CD4-positive, alpha-beta T cell (primary cell): ENCODE measurements around the gene NRTN. TPM values are rescaled to one million over a fixed set of nuclear protein-coding genes. Genes with fewer than 3 reads are reported as not detected.
A peak's percentile ranks its signal among the peaks of the same experiment; 100 is the strongest.

Experiments
- ATAC-seq: fragments of 200-7000 bp; cut with Tn5 transposase; one replicate; pipeline ENCODE4 v1.10.0; 2022; ENCODE audit warnings: mild to moderate bottlenecking; ENCODE audit not compliant: poor library complexity
- CTCF ChIA-PET: fragments of 350-600 bp; sonication (Branson Sonifier 250); formaldehyde crosslinking; loops from one replicate; lab custom pipeline; 2021; ENCODE audit warnings: antibody characterized with exemption, inconsistent platforms; lab: Charles Lee
- POLR2A ChIA-PET: fragments of 350-600 bp; sonication (Branson Sonifier 250); formaldehyde crosslinking; loops from one replicate; lab custom pipeline; 2021; ENCODE audit warnings: antibody characterized with exemption, inconsistent platforms; lab: Charles Lee
- DNase-seq, 14 experiments: peaks; one replicate each; pipeline ENCODE4 v3.0.0-alpha.2; 2013 to 2020; ENCODE audit warnings: mixed read lengths in 2 of 14
- H3K27ac ChIP-seq, 2 donors: one replicate each; pipeline versions ENCODE4 v1.5.1 to v1.7.0; 2013; ENCODE audit warnings: low read length in 2 of 2, low read depth in 1 of 2, mild to moderate bottlenecking in 1 of 2
- H3K27me3 ChIP-seq, 2 experiments: 1 replicate in 1 of 2; 2 replicates in 1 of 2; pipeline versions ENCODE4 v1.6.1 to v1.7.0; 2013; ENCODE audit warnings: low read length in 2 of 2, control low read depth in 1 of 2, mild to moderate bottlenecking in 1 of 2, moderate library complexity in 1 of 2; ENCODE audit not compliant: insufficient read depth in 2 of 2, control insufficient read depth in 1 of 2
- H3K36me3 ChIP-seq: one replicate; pipeline ENCODE4 v1.6.1; 2013; ENCODE audit warnings: low read length, control low read depth; ENCODE audit not compliant: insufficient read depth
- H3K4me1 ChIP-seq: one replicate; pipeline ENCODE4 v1.6.1; 2013; ENCODE audit warnings: low read length, control low read depth; ENCODE audit not compliant: insufficient read depth
- H3K4me3 ChIP-seq: one replicate; pipeline ENCODE4 v1.5.1; 2013; ENCODE audit warnings: mild to moderate bottlenecking, low read length, moderate library complexity
- H3K9me3 ChIP-seq, 2 experiments: 1 replicate in 1 of 2; 2 replicates in 1 of 2; pipeline versions ENCODE4 v1.6.1 to v1.7.0; 2013; ENCODE audit warnings: low read length in 2 of 2, mild to moderate bottlenecking in 2 of 2, control low read depth in 1 of 2, moderate library complexity in 1 of 2; ENCODE audit not compliant: control insufficient read depth in 1 of 2, insufficient read depth in 1 of 2
- H3K27ac Mint-ChIP-seq: one replicate; pipeline ENCODE4 v1.8.0; 2020; ENCODE audit warnings: mixed read lengths
- H3K27me3 Mint-ChIP-seq: one replicate; pipeline ENCODE4 v1.8.0; 2021; ENCODE audit warnings: mixed read lengths
- H3K36me3 Mint-ChIP-seq: one replicate; pipeline ENCODE4 v1.8.0; 2021; ENCODE audit warnings: low read depth, mixed read lengths
- H3K4me1 Mint-ChIP-seq: one replicate; pipeline ENCODE4 v1.8.0; 2021; ENCODE audit warnings: low read depth, mixed read lengths
- H3K4me3 Mint-ChIP-seq: one replicate; pipeline ENCODE4 v1.8.0; 2020; ENCODE audit warnings: mild to moderate bottlenecking, mixed read lengths
- H3K9me3 Mint-ChIP-seq: one replicate; pipeline ENCODE4 v1.8.0; 2020; ENCODE audit warnings: mixed read lengths
- intact Hi-C, 2 experiments: fragments of 100-400 bp; cut with DNase I in 1 of 2; cut with micrococcal nuclease in 1 of 2; formaldehyde crosslinking; loops; one replicate each; pipeline versions ENCODE4 v1.15.1 to v1.9.0; 2023 to 2025; cut with DNase I, micrococcal nuclease
- total RNA-seq, 174 experiments: library from RNA in 2 of 174; stranded (reverse) in 2 of 174; gene quantifications; one replicate each; pipeline ENCODE4 v1.2.3 and lab custom pipeline; 2021 to 2026
- TF ChIP-seq, protein P1 (sequence below): fragments of 200-600 bp; IDR thresholded peaks from one replicate; pipeline ENCODE4 v1.8.0; 2022; ENCODE audit warnings: antibody characterized with exemption, mild to moderate bottlenecking

Gene NRTN
- total RNA-seq, 2 experiments from 2014 or later: 1.5 to 1.6 TPM

DNA sequence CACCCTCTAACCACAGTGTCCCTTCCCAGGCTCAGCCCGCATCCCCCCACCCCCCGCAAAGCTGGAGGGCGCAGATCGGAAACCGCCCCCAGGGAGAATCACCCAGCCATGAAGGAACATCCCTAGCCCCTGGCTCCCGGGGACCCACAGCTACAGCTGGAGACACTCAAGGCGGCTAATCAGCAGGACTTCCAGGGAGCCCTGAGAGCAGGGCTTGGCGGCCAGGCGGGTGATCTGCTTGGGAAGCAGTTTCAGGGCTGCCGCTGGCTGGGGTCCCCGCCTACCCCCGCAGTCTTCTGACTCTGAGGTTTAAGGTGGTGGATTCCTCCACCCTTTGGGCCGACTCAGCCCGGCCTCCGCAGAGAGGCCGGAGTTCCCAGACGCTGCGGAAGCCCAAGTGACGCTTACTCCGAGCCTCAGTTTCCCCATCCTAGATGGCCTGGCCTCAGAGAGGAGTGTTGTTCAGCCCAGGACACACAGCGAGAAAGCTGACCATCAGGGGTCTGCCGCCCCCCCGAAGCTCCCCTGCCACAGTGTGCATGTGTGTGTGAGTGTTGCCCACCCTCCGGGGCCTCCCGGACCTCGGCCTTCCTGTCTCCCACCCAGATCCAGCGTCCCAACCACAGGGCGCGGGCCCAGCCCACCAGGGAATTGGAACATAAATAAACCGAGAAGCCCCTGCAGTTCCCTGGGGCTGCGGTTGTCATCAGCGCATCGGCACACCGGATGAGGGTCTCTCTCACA, 24.9 kb downstream of the NRTN start:
- no peak overlapping the region for H3K4me3 ChIP-seq
- H3K27me3 ChIP-seq: peaks cover 0 to 3% of the 10 kb centered on the region in 2 experiments
- H3K36me3 ChIP-seq: no peaks in the 10 kb centered on the region
- Mint-ChIP-seq H3K9me3 (no peaks in the 10 kb centered on the region), H3K36me3 (peaks cover 9% of the 10 kb centered on the region), H3K4me3 (peak overlapping the region; percentile 59), H3K4me1 (peaks cover 18% of the 10 kb centered on the region), H3K27me3 (no peaks in the 10 kb centered on the region), H3K27ac (peak overlapping the region; percentile 17)
- peaks cover 31% of the 10 kb centered on the region for H3K4me1 ChIP-seq
- intact Hi-C loops: loop anchor here (2.0 to 5.0 kb wide), 4 partner anchors 37 to 283 kb away; partner anchors contain the start of genes DUS3L (in 2 of the 2), NDUFA11 (in 1 of the 2) and RFX2 (in 1 of the 2)
- H3K9me3 ChIP-seq: peaks cover 0 to 24% of the 10 kb centered on the region in 2 experiments
- DNase-seq (peak in 1 of 14 experiments; percentile 30), ATAC-seq (no peak)
- TF ChIP-seq, protein P1, sequence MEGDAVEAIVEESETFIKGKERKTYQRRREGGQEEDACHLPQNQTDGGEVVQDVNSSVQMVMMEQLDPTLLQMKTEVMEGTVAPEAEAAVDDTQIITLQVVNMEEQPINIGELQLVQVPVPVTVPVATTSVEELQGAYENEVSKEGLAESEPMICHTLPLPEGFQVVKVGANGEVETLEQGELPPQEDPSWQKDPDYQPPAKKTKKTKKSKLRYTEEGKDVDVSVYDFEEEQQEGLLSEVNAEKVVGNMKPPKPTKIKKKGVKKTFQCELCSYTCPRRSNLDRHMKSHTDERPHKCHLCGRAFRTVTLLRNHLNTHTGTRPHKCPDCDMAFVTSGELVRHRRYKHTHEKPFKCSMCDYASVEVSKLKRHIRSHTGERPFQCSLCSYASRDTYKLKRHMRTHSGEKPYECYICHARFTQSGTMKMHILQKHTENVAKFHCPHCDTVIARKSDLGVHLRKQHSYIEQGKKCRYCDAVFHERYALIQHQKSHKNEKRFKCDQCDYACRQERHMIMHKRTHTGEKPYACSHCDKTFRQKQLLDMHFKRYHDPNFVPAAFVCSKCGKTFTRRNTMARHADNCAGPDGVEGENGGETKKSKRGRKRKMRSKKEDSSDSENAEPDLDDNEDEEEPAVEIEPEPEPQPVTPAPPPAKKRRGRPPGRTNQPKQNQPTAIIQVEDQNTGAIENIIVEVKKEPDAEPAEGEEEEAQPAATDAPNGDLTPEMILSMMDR: no peak
- ChIA-PET CTCF (interaction anchor here (1.5 to 3.5 kb wide), 2 partner anchors 26 to 192 kb away, joined by 5 to 30 read pairs; no protein-coding TSS in a partner anchor), POLR2A (interaction anchor here (1.5 to 4.4 kb wide), 5 partner anchors 39 to 296 kb away, joined by 3 to 83 read pairs (median 12); partner anchors contain the start of genes DUS3L, NDUFA11, RANBP3 and VMAC)
- H3K27ac ChIP-seq: no peak overlapping the region

DNA sequence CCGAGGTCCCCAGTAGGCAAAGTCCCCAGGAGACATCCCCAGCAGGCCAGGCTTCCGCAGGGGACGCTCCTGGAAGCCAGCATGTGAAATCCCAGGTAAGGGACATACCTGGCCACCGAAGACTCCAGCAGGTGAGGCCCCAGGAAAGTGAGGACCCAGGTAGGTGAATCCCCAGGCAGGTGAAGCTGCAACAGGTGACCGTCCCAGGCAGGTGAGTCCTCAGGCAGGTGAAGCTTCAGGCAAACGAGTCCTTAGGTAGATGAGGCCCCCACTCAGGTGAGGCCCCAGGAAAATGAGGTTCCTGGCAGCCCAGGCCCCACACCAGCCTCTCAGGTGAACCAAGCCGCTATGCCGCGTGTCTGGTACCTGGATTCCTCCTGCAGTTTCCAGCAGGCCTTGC, 26.3 kb downstream of the NRTN start:
- ChIA-PET CTCF (interaction anchor here (1.0 kb wide), 1 partner anchor 27 kb away, joined by 3 read pairs; no protein-coding TSS in a partner anchor), POLR2A (no interaction called here)
- H3K4me3 ChIP-seq: no peak overlapping the region
- H3K9me3 ChIP-seq: peaks cover 0 to 15% of the 10 kb centered on the region in 2 experiments
- H3K4me1 ChIP-seq: peaks cover 30% of the 10 kb centered on the region
- Mint-ChIP-seq H3K4me1 (peaks cover 18% of the 10 kb centered on the region), H3K36me3 (peaks cover 9% of the 10 kb centered on the region), H3K27ac (no peak overlapping the region), H3K27me3 (no peaks in the 10 kb centered on the region), H3K4me3 (no peak overlapping the region), H3K9me3 (no peaks in the 10 kb centered on the region)
- intact Hi-C loops: no loop called here
- DNase-seq (peak in 1 of 14 experiments; percentile 16), ATAC-seq (no peak)
- peaks cover 0 to 3% of the 10 kb centered on the region in 2 experiments for H3K27me3 ChIP-seq
- no peak overlapping the region for H3K27ac ChIP-seq
- TF ChIP-seq, protein P1: no peak
- no peaks in the 10 kb centered on the region for H3K36me3 ChIP-seq

DNA sequence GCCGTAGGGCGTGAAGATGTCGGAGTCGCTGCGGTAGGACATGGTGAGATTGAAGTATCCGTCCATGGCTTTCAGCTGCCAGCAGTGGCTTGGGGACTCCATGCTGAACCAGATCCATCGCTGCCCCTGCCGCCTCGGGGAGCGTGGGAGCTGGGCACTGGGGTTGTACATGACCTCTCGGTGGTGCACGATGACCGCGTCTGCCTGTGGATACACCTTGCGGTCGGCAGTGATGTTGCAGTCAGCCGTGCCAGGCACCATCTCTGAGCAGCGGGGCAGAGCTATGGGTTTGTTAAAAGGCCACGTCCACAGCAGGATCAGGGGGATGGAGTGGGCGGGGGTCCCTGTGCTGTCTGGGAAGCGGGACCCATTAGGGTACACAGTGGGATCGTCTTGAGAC, 27.2 kb downstream of the NRTN start:
- H3K36me3 Mint-ChIP-seq: peaks cover 8% of the 10 kb centered on the region
- no peaks in the 10 kb centered on the region for H3K27me3 Mint-ChIP-seq
- Histone ChIP-seq H3K4me3 (no peak overlapping the region), H3K36me3 (no peaks in the 10 kb centered on the region), H3K4me1 (peaks cover 21% of the 10 kb centered on the region), H3K9me3 (peaks cover 0 to 10% of the 10 kb centered on the region in 2 experiments), H3K27me3 (peaks cover 0 to 3% of the 10 kb centered on the region in 2 experiments), H3K27ac (no peak overlapping the region)
- H3K4me3 Mint-ChIP-seq: no peak overlapping the region
- peaks cover 14% of the 10 kb centered on the region for H3K4me1 Mint-ChIP-seq
- intact Hi-C loops: no loop called here
- H3K27ac Mint-ChIP-seq: no peak overlapping the region
- CTCF ChIA-PET: no interaction called here
- TF ChIP-seq, protein P1: no peak
- peak in 1 of 14 experiments; percentile 17 for DNase-seq
- POLR2A ChIA-PET: no interaction called here
- no peaks in the 10 kb centered on the region for H3K9me3 Mint-ChIP-seq
- ATAC-seq: no peak
